NCI-H748 (cell line): ENCODE results near the gene RMI2.
A peak's percentile ranks its signal among the peaks of the same experiment; 100 is the strongest.

ENCODE experiments used
- DNase-seq: peaks from one replicate; lab custom pipeline; 2025; ENCODE audit not compliant: unreplicated experiment; lab: John Stamatoyannopoulos, UW

RMI2 gene

GRCh38 chr16:11379420-11379819 lies 34.2 kb downstream of the RMI2 start:
- DNase-seq = peak; percentile 29

DNA sequence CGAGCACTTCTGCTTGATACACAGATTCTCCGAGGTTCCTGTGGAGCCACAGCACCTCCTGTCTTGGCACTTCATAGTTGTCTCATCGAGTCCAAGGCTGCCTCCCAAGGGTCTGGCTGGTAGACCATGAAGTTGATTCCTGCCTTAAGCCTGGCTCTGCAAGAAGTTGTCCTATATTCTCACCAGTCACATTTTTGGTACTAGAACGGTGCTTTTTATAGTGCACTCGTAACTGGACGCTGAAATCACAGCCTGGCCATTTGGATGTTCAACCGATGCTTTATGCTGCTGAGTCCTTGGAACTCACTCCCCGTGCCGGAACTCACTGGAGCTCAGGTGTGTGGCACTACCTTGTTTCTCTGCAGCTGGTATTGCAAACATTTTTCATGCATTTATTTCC lies 35.6 kb downstream of the RMI2 start:
- DNase-seq = no peak

DNA sequence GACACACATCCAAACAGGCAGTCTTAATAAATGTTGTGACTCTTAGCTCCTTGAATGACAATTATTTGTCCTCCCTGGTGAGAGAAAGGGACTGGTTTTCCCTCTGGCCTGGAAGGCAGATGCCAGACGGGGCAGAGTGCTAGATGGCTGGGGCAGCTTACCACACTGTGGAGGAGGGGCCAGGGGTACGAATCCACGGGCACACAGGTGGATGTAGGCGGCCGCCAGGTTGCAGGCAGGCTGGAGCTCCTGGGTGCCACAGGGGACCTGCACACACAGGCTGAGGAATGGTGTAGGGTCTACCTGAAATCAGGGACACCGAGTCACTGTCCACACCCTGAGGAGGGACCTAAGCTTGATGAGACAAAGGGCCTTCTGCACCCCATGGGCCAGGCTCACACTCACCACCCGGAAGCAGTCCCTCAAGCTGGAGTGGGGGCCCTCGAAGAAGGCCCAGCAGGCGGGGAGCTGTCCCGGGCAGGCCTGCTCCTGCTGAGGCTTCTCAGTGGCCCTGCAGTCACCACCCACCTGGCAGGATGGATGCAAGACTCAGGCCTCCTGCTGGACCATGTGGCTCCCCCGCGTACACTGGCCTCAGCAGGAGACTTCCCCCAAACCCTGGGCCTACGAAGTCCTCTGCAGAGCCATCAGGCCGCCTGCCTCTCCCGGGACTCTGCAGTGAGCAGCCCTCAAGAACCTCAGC lies 38.4 kb downstream of the RMI2 start:
- no peak for DNase-seq

GRCh38 chr16:11384184-11384955 lies 39.1 kb downstream of the RMI2 start:
- no peak for DNase-seq

GRCh38 chr16:11384956-11385586 lies 39.8 kb downstream of the RMI2 start:
- no peak for DNase-seq

- no peak for DNase-seq
Observed at GRCh38 chr16:11386054-11386680, 40.9 kb downstream of the RMI2 start.

DNA sequence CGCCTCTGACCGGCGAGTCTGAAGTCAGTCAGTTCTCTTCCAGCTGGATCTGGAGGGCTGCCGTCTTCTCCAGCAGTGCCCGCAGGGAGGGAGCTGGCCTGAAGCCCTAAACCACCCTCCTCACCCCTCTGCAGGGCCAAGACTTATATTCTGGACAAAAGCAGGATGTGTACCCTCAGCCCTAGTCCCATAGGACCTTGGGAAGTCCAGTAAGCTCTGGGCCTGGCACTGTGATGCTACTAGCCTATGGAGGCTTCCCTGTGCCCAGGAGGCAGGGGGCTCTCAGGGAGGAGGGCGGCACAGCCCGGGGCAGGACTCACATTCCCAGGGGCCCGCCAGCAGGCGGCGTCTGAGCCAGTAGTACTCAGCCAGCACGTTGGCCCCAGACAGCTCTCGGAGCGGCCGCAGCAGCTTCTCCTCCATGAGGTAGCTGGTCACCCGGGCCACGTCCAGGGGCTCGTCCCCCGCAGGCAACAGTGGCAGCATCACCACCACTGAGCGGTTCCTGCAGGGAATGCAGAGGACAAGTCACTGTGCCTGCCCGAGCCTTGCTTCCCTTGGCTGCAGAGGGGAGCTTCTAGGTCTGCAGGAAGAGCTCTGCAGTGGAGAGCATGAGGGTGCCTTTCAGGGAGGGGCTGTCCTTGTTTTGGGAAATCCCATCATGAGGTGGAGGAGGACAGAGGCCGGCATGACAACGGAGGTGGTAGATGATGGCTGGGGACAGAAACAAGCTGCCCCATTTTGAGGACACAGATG lies 41.7 kb downstream of the RMI2 start:
- no peak for DNase-seq

- no peak for DNase-seq
Observed at GRCh38 chr16:11389083-11389482, 43.8 kb downstream of the RMI2 start.

GRCh38 chr16:11389631-11390565 lies 44.6 kb downstream of the RMI2 start:
- DNase-seq = peak; percentile 8

DNA sequence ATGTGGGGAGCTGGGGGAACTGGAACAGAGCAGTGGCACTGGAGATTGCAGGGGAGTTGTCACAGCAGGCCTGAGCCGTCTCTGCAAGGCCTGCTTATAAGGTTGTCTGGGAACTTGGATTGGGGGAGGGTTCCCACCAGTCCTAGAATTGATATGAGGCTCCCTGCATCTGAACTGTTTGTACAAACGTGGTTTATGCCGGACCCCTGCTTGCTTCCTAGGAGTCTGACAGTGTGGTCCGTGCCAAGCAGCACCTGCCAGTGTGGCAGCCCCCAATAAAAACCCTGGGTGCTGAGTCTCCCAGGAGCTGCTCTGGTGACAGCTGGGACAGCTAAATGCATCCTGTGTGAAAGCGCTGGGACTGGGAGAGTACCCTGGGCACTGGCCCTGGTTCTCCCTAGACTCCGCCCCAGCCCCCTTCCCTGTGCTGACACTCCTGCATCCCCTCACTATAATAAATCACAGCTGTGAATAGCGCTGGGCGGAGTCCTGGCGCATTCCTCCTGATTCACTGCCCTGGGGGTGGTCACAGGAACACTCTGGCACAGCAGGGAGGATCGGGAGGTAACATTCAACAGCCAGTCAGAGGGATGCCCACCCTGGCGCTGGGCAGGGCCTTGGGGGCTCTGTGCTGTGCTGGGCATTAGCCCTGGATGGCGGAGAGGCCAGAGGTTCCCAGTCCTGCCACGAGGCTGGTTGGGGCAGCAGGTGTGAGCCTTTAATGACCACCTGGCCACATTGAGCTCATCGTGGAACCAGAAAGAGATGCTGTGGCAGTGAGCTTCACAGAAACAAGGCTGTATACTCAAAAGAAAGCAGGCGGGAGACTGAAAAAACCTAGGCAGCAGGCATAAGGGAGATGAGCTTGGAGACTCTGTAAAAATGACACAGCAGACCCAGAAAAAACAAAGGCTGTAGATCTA lies 45.6 kb downstream of the RMI2 start:
- peak; percentile 81 for DNase-seq

- peak; percentile 86 for DNase-seq
Observed at GRCh38 chr16:11391576-11391975, 46.3 kb downstream of the RMI2 start.

GRCh38 chr16:11392041-11392581 lies 46.9 kb downstream of the RMI2 start:
- no peak for DNase-seq

DNA sequence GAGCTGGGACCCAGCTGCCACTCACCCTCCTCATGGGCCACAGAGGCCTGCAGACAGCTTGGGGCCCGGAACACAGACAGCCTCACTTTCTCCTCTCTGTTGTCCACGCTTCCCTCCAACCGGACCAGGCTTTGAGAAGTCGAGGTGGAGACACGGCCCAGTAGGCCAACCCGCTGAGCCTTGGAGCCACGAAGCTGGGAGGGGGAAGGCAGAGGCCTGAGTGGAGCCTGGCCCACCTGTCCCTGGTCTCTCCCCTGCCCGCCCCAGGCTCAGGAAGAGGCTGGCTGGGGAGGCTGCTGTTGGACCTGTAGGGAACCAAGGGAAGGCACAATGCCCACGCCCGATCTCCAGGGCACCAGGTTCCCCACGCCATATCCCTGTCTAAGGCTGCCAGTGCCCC lies 48.1 kb downstream of the RMI2 start:
- no peak for DNase-seq

DNA sequence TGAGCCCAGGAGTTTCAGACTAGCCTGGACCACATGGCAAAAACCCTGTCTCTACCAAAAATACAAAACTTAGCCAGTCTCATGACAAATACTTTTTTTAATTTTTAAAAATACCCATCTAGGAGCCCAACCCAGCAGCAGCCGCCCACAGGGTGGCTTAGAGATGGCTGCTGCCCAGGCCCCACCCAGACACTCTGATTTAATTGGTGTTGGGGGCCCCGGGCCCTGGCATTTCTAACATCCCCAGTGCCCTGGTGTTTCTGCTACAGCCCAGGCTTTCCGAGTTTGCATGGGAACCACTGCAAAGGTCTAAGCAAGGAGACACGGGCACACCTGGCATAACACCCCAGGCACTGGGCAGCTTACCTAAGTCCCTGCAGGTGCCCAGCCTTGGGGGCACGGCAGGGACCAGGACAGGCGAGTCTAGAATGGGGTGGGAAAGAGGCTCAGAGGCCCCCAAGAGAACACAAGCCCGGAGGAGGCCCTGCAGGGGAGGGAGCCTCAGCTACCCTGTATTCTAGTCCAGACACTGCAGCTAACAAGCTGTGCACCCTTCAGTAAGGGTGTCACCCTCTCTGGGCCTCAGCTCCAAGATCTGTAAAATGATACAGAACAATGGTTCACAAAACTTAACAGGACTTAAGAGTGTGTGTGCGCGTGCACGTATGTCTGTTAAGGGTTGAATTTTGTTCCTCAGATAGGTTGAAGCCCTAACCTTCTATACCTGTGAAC lies 48.8 kb downstream of the RMI2 start:
- no peak for DNase-seq

DNA sequence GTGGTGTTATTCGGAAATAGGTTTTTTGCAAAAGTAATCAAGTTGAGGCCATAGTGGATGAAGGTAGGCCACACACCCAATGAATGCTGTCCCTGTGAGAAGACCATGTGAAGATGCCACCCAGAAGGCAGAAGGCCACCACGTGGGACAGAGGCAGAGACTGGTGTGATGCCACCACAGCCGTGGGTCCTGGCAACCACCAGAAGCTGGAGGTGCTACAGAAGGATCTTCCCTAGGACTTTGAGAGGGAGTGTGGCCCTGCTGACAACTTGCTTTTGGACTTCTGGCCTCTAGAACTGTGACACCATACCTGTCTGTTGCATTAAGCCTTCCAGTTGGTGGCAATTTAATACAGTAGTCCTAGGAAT lies 49.3 kb downstream of the RMI2 start:
- no peak for DNase-seq

GRCh38 chr16:11395008-11395948 lies 50.0 kb downstream of the RMI2 start:
- DNase-seq = no peak

- no peak for DNase-seq
Observed at GRCh38 chr16:11395949-11396240, 50.6 kb downstream of the RMI2 start.
